DMS 273 (cell line): ENCODE measurements around the gene RAC2.

Source experiments
- DNase-seq: peaks from one replicate; lab custom pipeline; 2025; ENCODE audit not compliant: unreplicated experiment; lab: John Stamatoyannopoulos, UW

RAC2 gene

GRCh38 chr22:37178350-37179125 lies 65.5 kb downstream of the RAC2 start:
- DNase-seq, result no peak

GRCh38 chr22:37177755-37178154 lies 66.3 kb downstream of the RAC2 start:
- DNase-seq, result no peak

GRCh38 chr22:37177221-37177620 lies 66.8 kb downstream of the RAC2 start:
- DNase-seq, result no peak

- no peak for DNase-seq
These were observed 67.5 kb downstream of the RAC2 start for GRCh38 chr22:37176464-37177061.

- no peak for DNase-seq
These were observed 68.4 kb downstream of the RAC2 start for GRCh38 chr22:37175414-37176281.
